ENCODE results near the gene PPP1R14B. TPM values are rescaled to one million over a fixed set of nuclear protein-coding genes. Genes with fewer than 3 reads are reported as not detected.

PPP1R14B gene
- total RNA-seq, 1 donor from 2014 or later = 187 TPM

DNA sequence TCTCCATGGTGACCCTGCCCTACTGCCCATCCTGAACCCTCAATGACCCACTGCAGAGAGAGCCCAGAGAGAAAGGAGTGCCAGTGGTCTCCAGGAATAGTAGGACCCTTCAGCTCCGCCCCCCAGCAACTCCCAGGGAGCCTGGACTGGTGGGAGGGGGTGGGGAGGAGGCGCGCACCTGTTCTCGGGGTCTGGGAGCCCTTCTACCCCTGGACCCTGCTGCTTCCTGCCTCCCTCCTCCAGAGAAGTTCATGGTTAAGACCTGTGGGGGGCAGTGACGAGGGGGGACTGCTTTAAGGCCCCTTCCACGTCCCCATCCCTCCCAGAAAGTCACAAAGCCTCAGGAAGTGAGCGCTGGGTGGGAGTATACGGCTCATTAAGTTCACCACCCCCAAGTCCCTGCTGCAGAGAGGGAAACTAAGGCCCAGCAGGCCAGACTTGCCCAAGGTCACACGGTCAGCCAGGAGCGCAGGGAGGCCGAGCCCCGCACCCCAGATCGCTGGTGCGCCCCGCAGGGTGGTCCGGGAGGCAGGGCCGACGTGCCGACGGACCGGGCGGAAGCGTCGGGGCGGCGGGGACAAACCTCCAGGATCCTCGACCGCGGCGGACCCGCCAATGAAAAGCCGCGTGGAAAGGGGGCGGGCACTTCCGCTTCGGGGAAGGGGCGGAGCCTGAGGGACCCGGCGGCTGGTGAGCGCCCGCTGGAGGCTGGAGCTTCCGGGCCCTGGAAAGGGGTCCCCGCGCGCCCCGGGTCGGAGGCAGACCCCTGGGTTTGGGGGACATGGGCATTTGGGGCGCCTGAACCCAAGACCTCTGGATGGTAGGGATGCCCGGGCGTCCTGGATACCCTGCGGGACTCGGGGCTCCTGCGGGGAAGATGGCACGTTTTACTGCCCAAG is 20.9 kb downstream of the PPP1R14B start, which contains the start of the genes NUDT22 and TRPT1:
Gene NUDT22, plus strand, starts transcription at position 667 of the 899 bp plus-strand sequence. CDS start 379 bp downstream, outside the sequence.
Gene TRPT1, minus strand, starts transcription at position 579 of the 899 bp plus-strand sequence. Its CDS starts 326 bp downstream, at position 253.
- Mint-ChIP-seq H3K4me1 (ENCODE audit: unreplicated experiment) (peaks cover 5% of the 10 kb centered on the region), H3K36me3 (no peaks in the 10 kb centered on the region), H3K4me3 (peak within 1 kb of the TSS; percentile 90), H3K9me3 (no peaks in the 10 kb centered on the region), H3K27ac (peak within 1 kb of the TSS; percentile 72), H3K27me3 (no peaks in the 10 kb centered on the region)
- TF ChIP-seq, protein P1, sequence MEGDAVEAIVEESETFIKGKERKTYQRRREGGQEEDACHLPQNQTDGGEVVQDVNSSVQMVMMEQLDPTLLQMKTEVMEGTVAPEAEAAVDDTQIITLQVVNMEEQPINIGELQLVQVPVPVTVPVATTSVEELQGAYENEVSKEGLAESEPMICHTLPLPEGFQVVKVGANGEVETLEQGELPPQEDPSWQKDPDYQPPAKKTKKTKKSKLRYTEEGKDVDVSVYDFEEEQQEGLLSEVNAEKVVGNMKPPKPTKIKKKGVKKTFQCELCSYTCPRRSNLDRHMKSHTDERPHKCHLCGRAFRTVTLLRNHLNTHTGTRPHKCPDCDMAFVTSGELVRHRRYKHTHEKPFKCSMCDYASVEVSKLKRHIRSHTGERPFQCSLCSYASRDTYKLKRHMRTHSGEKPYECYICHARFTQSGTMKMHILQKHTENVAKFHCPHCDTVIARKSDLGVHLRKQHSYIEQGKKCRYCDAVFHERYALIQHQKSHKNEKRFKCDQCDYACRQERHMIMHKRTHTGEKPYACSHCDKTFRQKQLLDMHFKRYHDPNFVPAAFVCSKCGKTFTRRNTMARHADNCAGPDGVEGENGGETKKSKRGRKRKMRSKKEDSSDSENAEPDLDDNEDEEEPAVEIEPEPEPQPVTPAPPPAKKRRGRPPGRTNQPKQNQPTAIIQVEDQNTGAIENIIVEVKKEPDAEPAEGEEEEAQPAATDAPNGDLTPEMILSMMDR (conservative IDR thresholded peaks at IDR 0.05) = peak; percentile 46
- DNase-seq (ENCODE audit: extremely low spot score, unreplicated experiment) = peak; percentile 93

DNA sequence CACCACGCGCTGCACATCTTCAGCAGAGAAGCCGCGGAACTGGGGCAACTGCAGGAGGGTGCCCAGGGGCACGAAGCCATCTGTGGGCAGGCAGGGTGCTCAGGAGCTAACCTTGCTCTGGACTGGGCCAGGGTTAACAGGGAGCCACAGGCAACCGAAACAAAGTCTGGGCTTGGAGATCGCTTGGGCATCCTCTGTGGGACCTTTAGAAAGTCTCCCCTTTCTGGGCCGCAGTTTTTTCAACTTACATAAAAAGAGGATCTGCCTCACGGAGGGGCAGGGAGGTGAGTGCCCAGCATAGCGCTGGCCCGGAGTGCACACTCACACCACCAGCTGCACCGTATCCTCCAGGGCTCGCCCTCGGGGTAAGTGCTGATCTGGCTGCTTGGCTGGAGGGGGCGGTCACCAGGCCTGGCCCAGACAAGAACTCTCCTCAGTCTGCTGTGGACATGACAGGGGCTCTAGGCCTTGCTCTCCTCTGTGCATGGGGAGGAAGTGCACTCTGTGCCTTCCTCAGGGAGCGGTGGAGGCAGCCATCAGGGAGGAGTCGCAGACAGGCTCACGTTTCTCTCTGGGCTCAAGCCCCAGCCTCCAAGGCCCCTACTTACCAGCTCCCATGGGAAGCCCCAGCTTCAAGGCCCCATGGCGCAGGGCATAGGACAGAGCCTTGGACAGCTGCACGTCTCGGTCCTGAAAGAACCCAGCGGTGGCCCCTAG is 21.7 kb downstream of the PPP1R14B start:
- no peak overlapping the region for H3K27ac Mint-ChIP-seq
- no peaks in the 10 kb centered on the region for H3K9me3 Mint-ChIP-seq
- no peak for DNase-seq (ENCODE audit: extremely low spot score, unreplicated experiment)
- TF ChIP-seq, protein P1 (conservative IDR thresholded peaks at IDR 0.05) = no peak
- no peaks in the 10 kb centered on the region for H3K36me3 Mint-ChIP-seq
- peaks cover 4% of the 10 kb centered on the region for H3K4me1 Mint-ChIP-seq (ENCODE audit: unreplicated experiment)
- no peaks in the 10 kb centered on the region for H3K27me3 Mint-ChIP-seq
- H3K4me3 Mint-ChIP-seq = peak overlapping the region; percentile 90

DNA sequence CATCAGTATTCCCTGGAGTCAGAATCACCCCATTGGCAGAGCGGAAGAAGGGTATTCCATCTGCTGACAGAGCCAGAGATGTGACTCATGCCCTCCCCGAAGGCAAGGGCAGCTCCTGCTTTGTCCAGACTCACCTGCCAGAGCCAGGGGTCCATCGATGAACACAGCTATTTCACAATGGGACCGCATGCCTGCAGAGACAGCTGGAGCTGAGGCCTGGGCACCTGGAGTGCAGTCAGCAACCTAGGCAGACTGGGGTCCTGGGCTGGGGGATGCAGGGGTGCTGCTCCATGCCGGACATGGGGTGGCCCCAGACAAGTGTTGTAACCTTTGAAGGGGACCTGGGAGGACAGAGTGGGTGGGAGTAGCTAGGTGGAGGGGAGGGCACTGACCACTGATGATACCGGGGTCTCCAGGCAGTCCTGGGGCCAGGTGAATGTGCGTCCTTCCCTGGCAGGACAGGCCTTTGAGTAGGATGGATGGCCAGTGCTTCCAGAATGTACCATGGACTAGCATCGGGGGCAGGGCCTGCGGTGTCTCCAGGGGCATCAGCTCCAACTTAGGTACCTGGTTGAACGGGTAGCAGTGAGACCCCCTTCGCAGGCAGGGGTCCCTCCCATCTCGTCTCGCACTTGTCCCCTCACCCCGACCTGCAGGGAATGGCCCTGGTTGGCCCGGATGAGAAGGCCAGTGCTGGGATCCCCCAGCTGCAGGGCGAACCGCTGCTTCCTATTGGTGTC is 22.4 kb downstream of the PPP1R14B start:
- Mint-ChIP-seq H3K4me3 (peak overlapping the region; percentile 90), H3K27me3 (no peaks in the 10 kb centered on the region), H3K36me3 (no peaks in the 10 kb centered on the region), H3K9me3 (no peaks in the 10 kb centered on the region), H3K27ac (no peak overlapping the region), H3K4me1 (ENCODE audit: unreplicated experiment) (peaks cover 4% of the 10 kb centered on the region)
- no peak for DNase-seq (ENCODE audit: extremely low spot score, unreplicated experiment)
- TF ChIP-seq, protein P1 (conservative IDR thresholded peaks at IDR 0.05) = no peak

DNA sequence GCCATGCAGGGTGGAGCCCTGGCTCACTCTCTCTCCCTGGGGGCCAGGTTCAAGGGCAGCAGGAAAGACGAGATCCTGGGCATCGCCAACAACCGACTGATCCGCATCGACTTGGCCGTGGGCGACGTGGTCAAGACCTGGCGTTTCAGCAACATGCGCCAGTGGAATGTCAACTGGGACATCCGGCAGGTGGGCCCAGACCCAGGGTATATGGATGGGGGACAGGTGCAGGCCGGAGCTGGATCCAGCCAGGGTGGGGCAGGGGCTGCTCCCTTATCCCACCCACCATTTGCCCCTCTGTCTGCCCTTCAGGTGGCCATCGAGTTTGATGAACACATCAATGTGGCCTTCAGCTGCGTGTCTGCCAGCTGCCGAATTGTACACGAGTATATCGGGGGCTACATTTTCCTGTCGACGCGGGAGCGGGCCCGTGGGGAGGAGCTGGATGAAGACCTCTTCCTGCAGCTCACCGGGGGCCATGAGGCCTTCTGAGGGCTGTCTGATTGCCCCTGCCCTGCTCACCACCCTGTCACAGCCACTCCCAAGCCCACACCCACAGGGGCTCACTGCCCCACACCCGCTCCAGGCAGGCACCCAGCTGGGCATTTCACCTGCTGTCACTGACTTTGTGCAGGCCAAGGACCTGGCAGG is 23.6 kb downstream of the PPP1R14B start:
- H3K27ac Mint-ChIP-seq = no peak overlapping the region
- no peaks in the 10 kb centered on the region for H3K27me3 Mint-ChIP-seq

More for the DNA sequence above, 23.6 kb downstream of the PPP1R14B start:
- Mint-ChIP-seq H3K36me3 (no peaks in the 10 kb centered on the region), H3K4me1 (ENCODE audit: unreplicated experiment) (peaks cover 4% of the 10 kb centered on the region), H3K4me3 (no peak overlapping the region), H3K9me3 (no peaks in the 10 kb centered on the region)
- no peak for DNase-seq (ENCODE audit: extremely low spot score, unreplicated experiment)
- TF ChIP-seq, protein P1 (conservative IDR thresholded peaks at IDR 0.05) = no peak
